HuH-7 (cell line): ENCODE results near the gene USP32.
"Not testable (repeated sequence)": the region's sequence is repeated elsewhere in the genome, so short reads cannot be mapped to it uniquely, and the experiment has no call there.

Source experiments
- DNase-seq: peaks from one replicate; pipeline ENCODE4 v3.0.0; 2011; ENCODE audit warnings: low spot score

The USP32 gene

DNA sequence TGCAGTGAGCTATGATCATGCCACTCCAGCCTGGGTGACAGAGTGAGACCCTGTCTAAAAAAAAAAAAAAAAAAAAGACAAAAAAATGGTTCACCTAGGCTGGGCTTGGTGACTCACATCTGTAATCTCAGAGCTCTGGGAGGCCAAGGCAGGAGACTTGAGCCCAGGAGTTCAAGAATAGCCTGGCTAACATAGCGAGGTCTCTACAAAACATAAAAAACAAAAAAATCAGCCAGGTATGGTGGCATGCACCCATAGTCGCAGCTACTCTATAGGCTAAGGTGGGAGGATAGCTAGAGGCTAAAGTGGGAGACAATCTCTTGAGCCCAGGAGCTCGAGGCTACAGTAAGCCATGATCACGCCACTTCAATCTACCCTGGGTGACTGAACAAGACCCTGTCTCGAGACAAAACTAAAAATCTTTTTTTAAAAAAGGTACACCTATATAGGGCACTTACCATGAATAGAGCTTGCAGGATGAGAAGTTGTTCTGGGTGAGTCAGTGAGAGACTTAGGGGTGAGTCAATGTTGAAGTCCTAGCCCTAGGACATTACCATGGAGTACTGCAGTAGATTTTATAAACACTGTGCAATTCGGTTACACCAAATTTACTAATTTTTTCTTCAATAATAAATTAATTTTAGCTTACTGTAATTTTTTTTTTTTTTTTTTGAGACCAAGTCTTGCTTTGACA is 19.0 kb downstream of the USP32 start:
- no peak for DNase-seq

DNA sequence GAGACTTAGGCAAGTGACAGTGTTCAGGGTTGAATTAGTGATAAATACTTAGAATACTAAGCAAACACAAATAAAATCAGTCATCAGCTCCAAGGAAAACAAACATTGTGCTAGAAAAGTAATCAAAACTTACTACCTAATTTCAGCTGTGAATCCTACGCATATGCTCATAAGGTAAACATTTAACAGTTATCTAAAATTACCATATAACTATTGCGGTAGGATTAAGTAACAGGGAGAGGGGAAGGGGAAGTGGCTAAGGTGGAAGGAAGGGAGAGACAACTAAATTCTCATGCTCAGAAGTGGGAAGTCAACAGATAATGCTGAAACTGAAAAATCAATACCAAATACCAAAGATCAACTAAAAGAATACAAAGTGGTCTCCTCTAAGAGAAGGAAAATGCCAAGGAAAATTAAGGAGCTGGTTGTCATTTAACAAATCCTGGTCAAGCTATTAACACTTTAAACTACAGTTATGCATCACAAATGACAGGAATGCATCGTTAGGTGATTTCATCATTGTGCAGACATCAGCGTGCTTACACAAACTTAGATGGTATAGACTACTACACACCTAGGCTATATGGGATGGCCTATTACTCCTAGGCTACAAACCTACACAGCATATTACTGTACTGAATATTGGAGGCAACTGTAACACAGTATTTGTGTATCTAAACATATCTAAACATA is 20.0 kb downstream of the USP32 start:
- DNase-seq, result no peak

DNA sequence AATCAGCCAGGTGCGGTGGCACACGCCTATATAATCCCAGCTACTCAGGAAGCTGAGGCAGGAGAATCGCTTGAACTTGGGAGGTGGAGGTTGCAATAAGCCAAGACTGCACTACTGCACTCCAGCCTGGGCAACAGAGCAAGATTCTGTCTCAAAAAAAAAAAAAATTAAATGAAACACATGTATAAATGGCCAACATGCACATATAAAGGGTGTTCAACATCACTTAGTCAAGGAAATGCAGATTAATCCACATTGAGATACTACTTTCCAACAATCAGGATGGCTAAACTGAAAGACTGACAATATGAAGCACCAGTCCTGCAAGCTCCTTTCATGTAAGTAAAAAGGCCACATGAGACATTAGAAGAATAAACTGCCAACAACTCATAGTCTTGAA is 20.5 kb downstream of the USP32 start:
- DNase-seq, result no peak

DNA sequence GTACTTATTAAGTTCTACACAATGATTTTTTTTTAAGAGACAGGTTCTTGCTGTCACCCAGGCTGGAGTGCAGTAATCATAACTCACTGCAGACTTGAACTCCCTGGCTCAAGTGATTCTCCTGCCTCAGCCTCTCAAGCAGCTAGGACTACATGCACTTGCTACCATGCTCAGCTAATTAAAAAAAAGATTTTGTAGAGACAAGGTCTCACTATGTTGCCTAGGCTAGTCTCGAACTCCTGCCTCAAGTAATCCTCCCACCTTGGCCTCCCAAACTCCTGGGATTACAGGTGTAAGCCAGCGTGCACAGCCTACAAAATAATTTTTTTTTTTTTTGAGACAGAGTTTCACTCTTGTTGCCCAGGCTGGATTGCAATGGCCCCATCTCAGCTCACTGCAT is 22.2 kb downstream of the USP32 start:
- DNase-seq, result no peak

DNA sequence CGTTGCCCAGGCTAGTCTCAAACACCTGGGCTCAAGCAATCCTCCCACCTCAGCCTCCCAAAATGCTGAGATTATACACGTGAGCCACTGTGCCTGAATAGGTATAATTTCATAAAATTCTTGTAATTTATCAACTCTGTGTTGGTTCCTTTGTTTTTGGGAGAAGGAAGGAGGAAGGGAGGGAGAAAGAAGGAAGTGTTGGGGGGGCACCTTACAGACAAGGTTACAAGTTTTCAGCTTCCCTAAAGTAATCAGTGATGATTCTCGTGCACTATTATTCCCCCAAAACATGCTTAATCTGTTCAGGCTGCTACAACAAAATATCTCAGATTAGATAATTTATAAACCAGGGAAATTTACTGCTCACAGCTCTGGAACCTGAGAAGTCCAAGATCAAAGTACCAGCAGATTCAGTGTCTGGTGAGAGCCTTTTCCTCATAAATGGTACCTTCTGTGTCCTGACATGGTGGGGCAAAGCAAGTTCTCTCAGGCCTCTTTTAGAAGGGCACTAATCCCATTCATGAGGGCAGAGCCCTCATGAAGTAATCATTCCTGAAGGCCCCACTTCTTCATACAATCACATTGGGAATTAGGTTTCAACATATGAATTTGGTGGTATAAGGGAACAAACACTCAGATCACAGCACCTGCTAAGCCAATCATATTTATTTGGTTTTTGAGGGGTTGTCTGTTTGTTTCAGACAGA is 28.1 kb downstream of the USP32 start:
- DNase-seq, result no peak

DNA sequence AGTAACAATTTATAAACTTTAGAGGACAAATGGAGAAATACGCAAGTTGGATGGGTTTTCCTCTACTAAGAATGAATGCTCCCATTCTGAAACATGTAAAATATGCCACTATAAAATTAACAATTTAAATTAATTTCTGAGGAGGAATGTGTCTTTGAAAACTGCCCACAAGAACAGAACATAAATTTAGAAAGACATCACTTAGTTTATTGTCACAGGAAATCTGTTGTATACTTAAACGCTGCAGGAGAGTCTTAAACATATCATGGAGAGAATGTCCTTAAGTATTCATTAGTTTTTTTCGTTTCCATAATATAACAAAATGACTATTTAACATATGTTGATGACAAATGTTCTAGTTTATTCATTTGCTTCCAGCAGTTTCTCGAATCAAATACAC is 29.6 kb downstream of the USP32 start:
- DNase-seq, result no peak

DNA sequence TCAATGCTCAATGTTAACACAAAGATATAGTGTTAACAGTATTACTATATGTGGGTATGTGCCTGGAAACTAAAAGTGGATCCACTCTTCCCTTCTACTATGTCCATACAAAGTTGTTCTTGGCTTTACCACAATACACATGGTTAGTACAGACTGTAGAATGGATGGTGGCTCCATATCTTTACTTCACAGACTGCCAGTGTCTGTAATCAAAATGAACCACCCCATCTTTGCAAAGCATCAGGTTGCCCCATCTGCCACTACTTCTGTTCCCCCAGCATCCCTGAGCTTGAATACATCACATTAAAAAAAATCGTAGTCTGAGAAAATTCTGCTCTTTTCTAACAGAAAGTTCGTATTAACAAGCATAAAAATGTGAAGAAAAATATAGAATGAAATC is 30.0 kb downstream of the USP32 start:
- no peak for DNase-seq

DNA sequence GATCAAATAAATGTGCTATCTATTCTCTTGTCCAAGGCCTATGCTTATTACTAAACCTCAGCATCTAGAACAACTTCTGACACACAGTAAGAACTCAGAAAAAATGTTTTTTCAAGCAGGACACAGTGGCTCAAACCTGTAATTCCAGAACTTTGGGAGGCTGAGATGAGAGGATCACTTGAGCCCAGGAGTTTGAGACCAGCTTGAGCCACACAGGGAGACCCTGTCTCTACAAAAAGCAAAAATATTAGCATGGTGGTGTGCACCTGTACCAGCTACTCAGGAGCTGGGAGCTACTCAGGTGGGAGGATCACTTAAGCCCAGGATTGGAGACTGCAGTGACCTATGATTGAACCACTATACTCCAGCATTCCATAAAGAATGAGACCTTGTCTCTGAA is 32.5 kb downstream of the USP32 start:
- DNase-seq, result no peak

DNA sequence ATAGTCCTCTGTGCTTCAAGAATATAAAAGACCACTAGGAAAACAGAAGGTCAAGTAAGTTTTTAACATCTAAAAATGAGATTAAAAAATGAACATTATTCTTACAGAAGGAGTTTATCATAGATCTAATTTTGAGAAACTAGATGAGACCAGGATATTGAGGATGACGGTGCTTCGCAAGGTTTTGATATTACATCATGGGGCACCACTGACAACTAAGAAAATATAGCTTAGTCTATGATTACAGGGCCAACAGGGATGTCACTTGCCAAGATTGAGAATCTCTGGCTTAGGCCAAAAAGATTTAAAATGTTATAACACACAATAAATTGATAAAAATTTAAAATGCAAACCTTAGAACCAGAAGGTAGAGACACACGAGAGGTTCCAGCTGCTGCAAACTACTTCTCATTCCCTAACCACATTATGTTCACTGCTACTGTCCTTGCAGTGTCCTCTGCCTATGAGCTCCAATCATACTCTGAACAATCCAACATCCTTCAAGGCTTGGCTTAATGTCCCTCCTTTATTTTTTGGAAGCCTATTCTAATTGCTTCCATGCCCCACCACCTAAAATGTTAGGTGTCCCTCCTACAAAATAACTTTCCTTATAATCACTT is 33.2 kb downstream of the USP32 start:
- DNase-seq, result no peak

DNA sequence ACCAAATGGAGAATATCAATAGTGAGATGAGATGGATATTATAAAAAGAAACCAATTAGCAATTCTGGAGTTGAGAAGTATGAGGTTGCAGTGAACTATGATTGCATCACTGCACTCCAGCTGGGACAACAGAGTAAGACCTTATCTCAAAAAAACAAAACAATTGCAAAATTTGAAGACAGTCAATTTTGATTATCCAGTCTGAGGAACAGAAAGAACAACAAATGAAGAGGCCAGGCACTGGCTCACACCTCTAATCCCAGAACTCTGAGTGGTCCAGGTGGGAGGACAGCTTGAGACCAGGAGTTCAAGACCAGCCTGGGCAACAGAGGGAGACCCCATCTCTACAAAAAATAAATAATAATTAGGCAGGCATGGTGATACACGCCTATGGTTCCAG is 35.0 kb downstream of the USP32 start:
- no peak for DNase-seq

DNA sequence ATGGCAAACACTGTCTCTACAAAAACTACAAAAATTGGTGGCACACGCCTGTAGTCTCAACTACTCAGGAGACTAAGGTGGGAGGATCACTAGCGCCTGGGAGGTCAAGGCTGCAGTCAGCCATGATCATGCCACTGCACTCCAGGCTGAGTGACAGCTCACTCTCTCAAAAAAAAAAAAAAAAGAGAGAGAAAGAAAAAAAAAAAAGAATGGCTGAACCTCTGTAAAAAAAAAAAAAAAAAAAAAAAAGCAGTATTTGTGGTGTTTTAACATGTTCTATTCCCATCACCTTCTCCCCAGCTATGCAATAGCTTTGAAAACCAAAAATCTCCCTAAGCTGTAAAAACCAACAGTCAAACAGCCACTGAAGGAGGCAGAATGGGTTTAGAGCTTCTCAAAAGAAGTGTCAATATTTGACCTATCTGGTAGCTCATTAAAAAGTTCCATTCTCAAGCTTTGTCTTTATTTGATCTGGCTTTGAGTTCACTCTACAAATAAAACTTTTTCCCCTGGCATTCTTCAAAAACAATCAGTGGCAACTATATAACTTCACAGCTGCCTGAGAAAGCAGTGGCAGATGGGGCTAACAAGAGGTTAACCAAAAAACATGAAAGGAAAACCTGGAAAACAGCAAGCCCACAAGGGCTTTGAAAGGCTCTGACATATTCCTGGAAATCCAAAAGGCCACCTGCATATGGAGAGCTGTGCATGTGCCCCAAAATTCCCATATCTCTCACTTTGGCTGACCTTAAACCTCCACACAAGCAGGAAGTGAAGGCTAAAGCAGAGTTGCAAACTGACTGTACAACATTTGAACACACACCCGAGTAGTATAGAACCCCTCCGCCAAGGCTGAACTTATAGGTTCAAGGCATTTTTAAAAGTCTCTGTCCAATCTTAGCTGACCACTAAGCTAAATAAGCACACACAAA is 36.0 kb downstream of the USP32 start:
- DNase-seq, result no peak

DNA sequence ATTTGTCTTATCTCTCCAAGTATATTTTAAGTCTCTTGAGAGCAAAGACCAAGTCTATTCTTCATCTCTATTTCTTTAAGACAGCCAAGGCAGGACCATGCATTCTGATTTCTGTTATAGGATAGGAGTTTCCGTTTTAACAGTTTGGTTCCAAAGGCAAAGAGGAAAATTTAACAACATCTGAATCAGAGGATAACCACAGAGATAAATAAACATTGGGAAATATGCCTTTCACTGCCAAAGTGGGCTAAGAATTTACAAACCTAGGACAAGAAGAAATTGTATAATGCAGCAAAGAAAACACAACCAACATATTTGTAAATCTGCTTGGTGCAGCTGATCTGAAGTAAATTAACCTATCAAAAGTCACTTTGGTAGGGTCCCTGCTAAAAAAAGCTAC is 37.7 kb downstream of the USP32 start:
- DNase-seq, result no peak

DNA sequence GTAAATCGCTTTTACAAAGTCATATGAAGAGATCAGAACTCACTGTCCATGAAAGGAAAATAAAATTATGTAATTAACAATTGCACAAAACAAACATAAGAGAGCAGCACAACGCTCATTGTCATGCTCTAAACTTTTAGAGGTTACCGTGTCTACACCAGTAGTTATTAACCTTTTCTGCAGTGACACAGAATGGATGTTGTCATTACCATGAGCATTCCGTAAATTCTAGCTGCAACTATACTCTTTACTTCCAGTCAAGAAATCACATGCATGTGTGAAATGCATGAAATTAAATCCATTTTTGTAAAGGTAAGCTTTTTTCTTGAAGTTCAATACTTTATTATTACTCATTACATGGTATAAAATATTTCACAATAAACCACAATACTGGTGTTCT is 38.2 kb downstream of the USP32 start:
- no peak for DNase-seq

DNA sequence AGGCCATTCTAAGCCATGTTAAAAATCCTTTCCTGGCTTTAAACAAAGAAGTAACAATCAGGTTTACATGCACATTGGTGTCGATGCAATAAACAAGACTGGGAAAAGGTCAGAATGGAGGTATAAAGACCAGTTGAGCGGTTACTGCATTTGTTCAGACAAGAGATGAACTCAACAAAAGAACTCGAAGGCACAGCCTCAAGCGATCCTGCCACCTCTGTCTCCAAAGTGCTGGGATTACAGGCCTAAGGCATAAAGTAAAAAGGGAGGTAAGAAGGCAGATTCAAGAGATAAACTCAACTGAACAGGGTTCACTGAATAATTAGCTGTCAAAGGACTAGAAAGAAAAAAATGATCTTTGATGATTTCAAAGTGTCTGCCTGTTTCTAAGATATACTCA is 39.4 kb downstream of the USP32 start:
- no peak for DNase-seq

DNA sequence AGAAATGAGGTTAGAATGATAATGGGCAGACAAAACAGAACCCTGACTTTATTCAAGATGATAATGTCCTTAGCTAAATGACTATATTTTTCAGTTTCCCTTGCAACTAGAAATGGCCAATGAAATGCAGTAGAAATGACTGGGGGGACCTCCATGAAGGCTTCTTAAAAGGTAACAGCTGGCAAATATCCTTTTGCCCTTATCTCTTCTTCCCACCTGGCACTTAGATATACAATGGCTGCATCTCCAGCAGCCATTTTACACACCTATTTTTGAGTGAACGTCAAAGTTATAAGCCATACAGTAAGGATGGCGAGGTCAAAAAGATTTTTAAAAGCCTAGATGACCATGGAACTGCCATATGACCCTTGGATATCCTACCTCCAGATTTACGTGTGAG is 39.9 kb downstream of the USP32 start:
- DNase-seq, result no peak

DNA sequence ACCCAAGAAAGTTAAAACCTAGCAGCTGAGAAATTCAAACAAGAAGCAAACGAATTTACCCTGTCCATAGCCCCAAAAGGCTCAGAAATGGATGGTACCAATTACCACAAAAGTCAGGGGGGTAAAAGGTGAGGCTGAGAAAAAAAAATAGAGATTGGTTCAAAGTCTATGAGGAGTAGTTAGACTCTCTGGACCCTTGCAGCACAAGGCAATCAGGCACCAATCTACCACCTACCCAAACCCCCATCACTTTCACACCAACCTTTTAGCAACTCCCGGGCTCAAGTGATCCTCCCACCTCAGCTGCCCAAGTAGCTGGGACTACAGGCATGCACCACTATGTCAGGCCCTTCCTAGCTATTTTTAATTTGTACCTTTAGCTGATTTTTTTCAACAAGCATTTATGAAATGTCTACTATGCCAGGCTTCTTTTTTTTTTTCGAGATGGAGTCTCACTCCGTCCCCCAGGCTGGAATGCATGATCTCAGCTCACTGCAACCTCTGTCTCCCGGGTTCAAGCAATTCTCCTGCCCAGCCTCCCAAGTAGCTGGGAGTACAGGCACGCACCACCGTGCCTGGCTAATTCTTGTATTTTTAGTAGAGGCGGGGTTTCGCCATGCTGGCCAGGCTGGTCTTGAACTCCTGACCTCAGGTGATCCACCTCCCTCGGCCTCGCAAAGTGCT is 40.8 kb downstream of the USP32 start:
- no peak for DNase-seq

DNA sequence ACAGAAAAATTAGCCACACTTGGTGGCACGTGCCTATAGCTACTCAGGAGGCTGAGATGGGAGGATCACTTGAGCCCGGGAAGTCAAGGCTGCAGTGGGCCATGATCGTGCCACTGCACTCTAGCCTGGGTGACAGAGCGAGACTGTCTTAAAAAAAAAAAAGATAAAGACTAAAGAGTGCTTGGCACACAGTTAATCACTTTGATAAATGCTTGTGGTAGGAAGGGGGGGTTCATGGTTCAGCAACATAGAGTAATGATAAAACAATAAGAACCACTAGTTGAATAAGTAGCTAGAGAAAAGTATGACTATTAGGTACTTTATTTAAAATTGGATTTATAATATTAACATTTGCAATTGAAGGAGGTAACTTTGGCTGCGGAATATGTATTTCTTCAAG is 43.3 kb downstream of the USP32 start:
- DNase-seq, result no peak

DNA sequence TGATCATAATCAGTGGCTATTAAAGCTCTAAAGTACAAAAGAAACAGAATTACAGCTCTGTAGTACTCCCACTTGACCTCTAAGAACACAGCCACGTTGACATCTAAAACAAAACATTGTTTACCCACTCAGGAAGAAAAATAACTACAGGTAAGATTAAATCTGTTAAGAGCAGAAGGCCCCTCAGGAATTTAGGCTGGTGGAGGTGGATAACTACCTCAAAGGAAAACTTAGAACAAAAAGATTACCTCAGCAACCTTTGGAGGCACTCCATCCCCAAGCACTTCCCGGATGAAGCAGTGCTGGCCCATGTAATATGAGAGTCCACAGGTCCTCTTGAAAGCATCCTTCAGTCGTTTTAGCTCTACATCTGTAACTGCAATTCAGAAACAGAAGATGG is 46.7 kb downstream of the USP32 start:
- no peak for DNase-seq

DNA sequence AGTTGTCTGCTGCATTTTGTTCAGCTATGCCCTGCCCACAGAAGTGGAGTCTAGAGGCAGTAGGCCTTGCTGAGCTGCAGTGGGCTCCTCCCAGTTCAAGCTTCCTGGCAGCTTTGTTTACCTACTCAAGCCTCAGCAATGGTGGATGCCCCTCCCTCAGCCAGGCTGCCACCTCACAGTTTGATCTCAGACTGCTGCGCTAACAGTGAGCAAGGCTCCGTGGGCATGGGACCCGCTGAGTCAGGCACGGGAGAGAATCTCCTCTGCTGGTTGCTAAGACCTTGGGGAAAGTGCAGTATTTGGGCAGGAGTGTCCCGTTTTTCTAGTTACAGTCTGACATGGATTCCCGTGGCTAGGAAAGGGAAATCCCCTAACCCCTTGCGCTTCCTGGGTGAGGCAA is 49.4 kb downstream of the USP32 start:
- not testable (repeated sequence) for DNase-seq

DNA sequence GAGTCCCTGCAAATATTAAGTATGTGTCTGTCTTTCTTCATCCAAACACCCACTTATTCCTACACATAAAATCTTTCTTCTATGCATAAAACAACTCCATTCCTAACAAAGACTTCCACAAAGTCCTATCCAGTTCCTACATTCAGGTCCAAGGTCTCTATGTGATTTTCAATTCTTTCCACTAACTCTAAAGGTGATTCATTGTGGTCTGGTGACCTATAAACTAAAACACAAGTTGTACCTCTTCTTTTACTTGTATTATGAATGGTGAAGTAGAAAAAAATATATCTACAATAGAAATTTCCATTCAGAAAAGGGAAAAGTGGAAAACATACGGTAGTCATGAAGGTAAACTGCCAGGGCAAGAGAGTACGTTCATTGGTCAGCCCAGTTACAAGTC is 56.6 kb downstream of the USP32 start:
- DNase-seq, result no peak

DNA sequence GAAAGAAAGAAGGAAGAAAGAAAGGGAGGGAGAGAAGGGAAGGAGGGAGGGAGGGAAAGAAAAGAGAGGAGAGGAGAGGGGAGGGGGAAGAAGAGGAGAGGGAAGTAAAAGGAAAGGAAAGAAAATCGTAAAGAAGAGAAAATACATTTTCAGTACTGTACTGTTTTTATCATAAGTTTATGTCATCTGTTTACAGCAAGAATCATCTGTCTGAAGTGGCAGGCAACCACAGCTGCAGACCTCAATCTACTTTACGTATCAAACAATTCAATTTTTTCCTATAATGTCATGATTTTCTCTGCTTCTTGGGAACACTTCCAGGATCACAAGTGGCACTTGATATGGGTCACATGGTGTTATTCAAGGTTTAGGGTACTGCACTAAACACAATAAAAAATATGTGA is 58.3 kb downstream of the USP32 start:
- DNase-seq, result no peak
